ENCODE data around the gene ZFYVE28.

- TF ChIP-seq, protein P1, sequence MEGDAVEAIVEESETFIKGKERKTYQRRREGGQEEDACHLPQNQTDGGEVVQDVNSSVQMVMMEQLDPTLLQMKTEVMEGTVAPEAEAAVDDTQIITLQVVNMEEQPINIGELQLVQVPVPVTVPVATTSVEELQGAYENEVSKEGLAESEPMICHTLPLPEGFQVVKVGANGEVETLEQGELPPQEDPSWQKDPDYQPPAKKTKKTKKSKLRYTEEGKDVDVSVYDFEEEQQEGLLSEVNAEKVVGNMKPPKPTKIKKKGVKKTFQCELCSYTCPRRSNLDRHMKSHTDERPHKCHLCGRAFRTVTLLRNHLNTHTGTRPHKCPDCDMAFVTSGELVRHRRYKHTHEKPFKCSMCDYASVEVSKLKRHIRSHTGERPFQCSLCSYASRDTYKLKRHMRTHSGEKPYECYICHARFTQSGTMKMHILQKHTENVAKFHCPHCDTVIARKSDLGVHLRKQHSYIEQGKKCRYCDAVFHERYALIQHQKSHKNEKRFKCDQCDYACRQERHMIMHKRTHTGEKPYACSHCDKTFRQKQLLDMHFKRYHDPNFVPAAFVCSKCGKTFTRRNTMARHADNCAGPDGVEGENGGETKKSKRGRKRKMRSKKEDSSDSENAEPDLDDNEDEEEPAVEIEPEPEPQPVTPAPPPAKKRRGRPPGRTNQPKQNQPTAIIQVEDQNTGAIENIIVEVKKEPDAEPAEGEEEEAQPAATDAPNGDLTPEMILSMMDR (IDR thresholded peaks at IDR 0.05; ENCODE audit: insufficient read depth, low read length, poor library complexity, severe bottlenecking) = no peak
- no peak for TF ChIP-seq EZH2phosphoT487 (conservative IDR thresholded peaks at IDR 0.05; ENCODE audit: low read length)
These were observed 41.3 kb upstream of the ZFYVE28 start for GRCh38 chr4:2459589-2460349.

All from SU-DHL-6 (cell line).